GM11168 (cell line): ENCODE results near the gene ACSM2A.
"Not testable (repeated sequence)": the region's sequence is repeated elsewhere in the genome, so short reads cannot be mapped to it uniquely, and the experiment has no call there.

ENCODE experiments used
- in situ Hi-C: fragments of 300-500 bp; cut with MboI; formaldehyde crosslinking; loops from one replicate; pipeline ENCODE4 v1.12.0; 2022; ENCODE audit warnings: low sequenced_read_pairs; ENCODE audit not compliant: unreplicated experiment

The ACSM2A gene

GRCh38 chr16:20446652-20447393, 4.5 kb upstream of the ACSM2A start:
- in situ Hi-C loops: not testable (repeated sequence)

GRCh38 chr16:20453633-20454032, 2.3 kb downstream of the ACSM2A start:
- in situ Hi-C loops: not testable (repeated sequence)

- in situ Hi-C loops: not testable (repeated sequence)
These were observed 7.9 kb downstream of the ACSM2A start for GRCh38 chr16:20459227-20459626.

GRCh38 chr16:20460313-20460712, 9.0 kb downstream of the ACSM2A start:
- in situ Hi-C loops: loop anchor here (5.0 kb wide), 1 partner anchor 102 kb away; no protein-coding TSS in a partner anchor

GRCh38 chr16:20468954-20469353, 17.6 kb downstream of the ACSM2A start:
- in situ Hi-C loops: not testable (repeated sequence)

GRCh38 chr16:20469930-20470329, 18.6 kb downstream of the ACSM2A start:
- in situ Hi-C loops: not testable (repeated sequence)

GRCh38 chr16:20470732-20471131, 19.4 kb downstream of the ACSM2A start:
- in situ Hi-C loops: not testable (repeated sequence)

- in situ Hi-C loops: loop anchor here (5.0 kb wide), 1 partner anchor 70 kb away; no protein-coding TSS in a partner anchor
These were observed 25.9 kb downstream of the ACSM2A start for GRCh38 chr16:20477188-20477744.

- in situ Hi-C loops: not testable (repeated sequence)
These were observed 32.7 kb downstream of the ACSM2A start for GRCh38 chr16:20483989-20484388.

- in situ Hi-C loops: no loop called here
These were observed 33.4 kb downstream of the ACSM2A start for GRCh38 chr16:20484726-20485125.

- in situ Hi-C loops: no loop called here
These were observed 34.1 kb downstream of the ACSM2A start for GRCh38 chr16:20485408-20485807.

- in situ Hi-C loops: not testable (repeated sequence)
These were observed 39.7 kb downstream of the ACSM2A start for GRCh38 chr16:20490994-20491393.

GRCh38 chr16:20491448-20491847, 40.1 kb downstream of the ACSM2A start:
- in situ Hi-C loops: not testable (repeated sequence)

- in situ Hi-C loops: no loop called here
These were observed 53.1 kb downstream of the ACSM2A start for GRCh38 chr16:20504418-20504817.

- in situ Hi-C loops: no loop called here
These were observed 56.0 kb downstream of the ACSM2A start for GRCh38 chr16:20507280-20507679.

- in situ Hi-C loops: no loop called here
These were observed 59.0 kb downstream of the ACSM2A start for GRCh38 chr16:20510323-20510722.

GRCh38 chr16:20515688-20516090, 64.4 kb downstream of the ACSM2A start:
- in situ Hi-C loops: no loop called here

GRCh38 chr16:20517149-20517548, 65.8 kb downstream of the ACSM2A start:
- in situ Hi-C loops: no loop called here

GRCh38 chr16:20519231-20519630, 67.9 kb downstream of the ACSM2A start:
- in situ Hi-C loops: no loop called here

GRCh38 chr16:20520103-20520502, 68.8 kb downstream of the ACSM2A start:
- in situ Hi-C loops: no loop called here

GRCh38 chr16:20531795-20532194, 80.5 kb downstream of the ACSM2A start:
- in situ Hi-C loops: not testable (repeated sequence)

- in situ Hi-C loops: not testable (repeated sequence)
These were observed 81.0 kb downstream of the ACSM2A start for GRCh38 chr16:20532284-20532792.
